Caco-2 (cell line): ENCODE measurements around the gene C1orf174. TPM values are rescaled to one million over a fixed set of nuclear protein-coding genes. Genes with fewer than 3 reads are reported as not detected.

Experiments used
- BruUV-seq: library from RNA; stranded (reverse); fragments of 400-500 nt; replicated peaks from 2 replicates; lab custom pipeline; 2021; lab: Mats Ljungman, UMichigan
- CTCF ChIA-PET: fragments of 300-600 bp; sonication (Branson Sonifier 250); formaldehyde crosslinking; loops from one replicate; lab custom pipeline; 2022; ENCODE audit warnings: antibody characterized with exemption; lab: Charles Lee
- POLR2A ChIA-PET: fragments of 300-600 bp; sonication (Branson Sonifier 250); formaldehyde crosslinking; loops from one replicate; lab custom pipeline; 2022; ENCODE audit warnings: antibody characterized with exemption; lab: Charles Lee
- DNase-seq, 2 experiments: peaks; one replicate each; pipeline versions ENCODE4 v3.0.0 to v3.0.0-alpha.2; 2020 to 2022
- H3K27me3 ChIP-seq: replicated peaks from 2 replicates; pipeline ENCODE4 v1.6.0; 2011; ENCODE audit warnings: low read length; ENCODE audit not compliant: control insufficient read depth, insufficient read depth
- H3K36me3 ChIP-seq: 2 replicates; pipeline ENCODE4 v1.5.1; 2011; ENCODE audit warnings: low read length; ENCODE audit not compliant: control insufficient read depth, insufficient read depth
- H3K4me1 ChIP-seq: fragments of 250-450 bp; sonication (Bioruptor Pico); 2 replicates; pipeline ENCODE4 v1.5.1; 2020; ENCODE audit warnings: mild to moderate bottlenecking
- H3K4me3 ChIP-seq: 2 replicates; pipeline ENCODE4 v1.5.1; 2011; ENCODE audit warnings: low read depth, mild to moderate bottlenecking, control low read depth, low read length
- H3K9me3 ChIP-seq: fragments of 250-450 bp; sonication (Bioruptor Pico); 2 replicates; pipeline ENCODE4 v1.5.1; 2020; ENCODE audit warnings: mild to moderate bottlenecking, moderate library complexity
- H3K27ac Mint-ChIP-seq: one replicate; pipeline ENCODE4 v1.8.0; 2022; ENCODE audit warnings: mixed read lengths; ENCODE audit not compliant: unreplicated experiment
- H3K27me3 Mint-ChIP-seq: one replicate; pipeline ENCODE4 v1.8.0; 2022; ENCODE audit warnings: mixed read lengths; ENCODE audit not compliant: insufficient read depth, unreplicated experiment
- H3K36me3 Mint-ChIP-seq: one replicate; pipeline ENCODE4 v1.8.0; 2022; ENCODE audit warnings: mild to moderate bottlenecking, mixed read lengths; ENCODE audit not compliant: insufficient read depth, unreplicated experiment
- H3K4me1 Mint-ChIP-seq: one replicate; pipeline ENCODE4 v1.8.0; 2022; ENCODE audit warnings: low read depth, mixed read lengths; ENCODE audit not compliant: unreplicated experiment
- H3K4me3 Mint-ChIP-seq: one replicate; pipeline ENCODE4 v1.8.0; 2022; ENCODE audit warnings: mild to moderate bottlenecking, moderate library complexity, mixed read lengths; ENCODE audit not compliant: unreplicated experiment
- H3K9me3 Mint-ChIP-seq: one replicate; pipeline ENCODE4 v1.8.0; 2022; ENCODE audit warnings: mixed read lengths; ENCODE audit not compliant: unreplicated experiment
- intact Hi-C: fragments of 100-400 bp; cut with micrococcal nuclease; formaldehyde crosslinking; loops from one replicate; pipeline ENCODE4 v1.10.0; 2022; ENCODE audit not compliant: unreplicated experiment
- total RNA-seq: library from RNA; stranded (reverse); gene quantifications from 2 replicates; pipeline ENCODE4 v1.2.3, GENCODE V29; 2022
- TF ChIP-seq, protein P1 (sequence below), 2 experiments: fragments of 200-600 bp in 1 of 2; IDR thresholded peaks; 1 replicate in 1 of 2; 2 replicates in 1 of 2; pipeline versions ENCODE4 v1.5.1 to v1.8.0; 2011 to 2022; ENCODE audit warnings: antibody characterized with exemption in 1 of 2, control low read depth in 1 of 2, inconsistent platforms in 1 of 2, low read depth in 1 of 2, low read length in 1 of 2, mild to moderate bottlenecking in 1 of 2, moderate library complexity in 1 of 2; ENCODE audit not compliant: insufficient read depth in 1 of 2, severe bottlenecking in 1 of 2, unreplicated experiment in 1 of 2

C1orf174 gene
- total RNA-seq, 1 experiment from 2014 or later: 19.2 TPM

DNA sequence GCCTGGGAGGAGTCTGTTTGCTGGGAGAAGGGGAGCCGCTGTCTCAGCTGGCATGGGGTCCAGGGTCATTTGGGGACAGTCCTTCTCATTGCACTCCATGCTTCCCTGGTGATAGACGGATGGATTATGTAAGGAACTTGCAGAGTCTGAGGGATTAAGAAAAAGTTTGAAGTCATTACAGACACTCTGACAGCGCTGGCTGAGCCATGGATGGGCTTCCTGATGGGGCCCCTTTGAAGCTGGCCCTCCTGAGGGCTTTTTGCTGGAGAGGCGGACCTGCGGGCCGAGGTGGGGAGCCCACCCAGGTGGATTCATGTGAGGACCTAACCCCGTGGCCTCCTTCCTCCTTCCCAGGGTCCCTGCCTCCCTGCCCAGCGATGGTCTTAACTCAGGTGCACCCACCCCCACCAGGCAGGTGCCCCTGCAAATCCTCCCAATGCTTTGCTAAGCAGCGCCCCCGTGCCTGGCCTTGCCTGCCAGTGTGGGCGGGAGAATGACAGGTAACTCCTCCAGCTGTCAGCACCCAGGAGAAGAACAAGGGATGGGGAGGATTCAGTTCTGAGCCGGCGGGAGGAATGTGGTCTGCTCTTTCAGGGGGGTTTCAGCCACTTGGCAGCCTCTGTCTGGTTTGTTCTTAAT lies 24.2 kb upstream of the C1orf174 start:
- ChIA-PET POLR2A (no interaction called here), CTCF (no interaction called here)
- Mint-ChIP-seq H3K27ac (no peak overlapping the region), H3K4me3 (no peak overlapping the region), H3K9me3 (peaks cover 23% of the 10 kb centered on the region), H3K36me3 (no peaks in the 10 kb centered on the region), H3K27me3 (peaks cover 3% of the 10 kb centered on the region), H3K4me1 (no peaks in the 10 kb centered on the region)
- Histone ChIP-seq H3K4me1 (no peaks in the 10 kb centered on the region), H3K9me3 (peaks cover 5% of the 10 kb centered on the region), H3K27me3 (no peaks in the 10 kb centered on the region), H3K36me3 (no peaks in the 10 kb centered on the region), H3K4me3 (no peak overlapping the region)
- no peak for DNase-seq
- intact Hi-C loops: no loop called here
- TF ChIP-seq, protein P1, sequence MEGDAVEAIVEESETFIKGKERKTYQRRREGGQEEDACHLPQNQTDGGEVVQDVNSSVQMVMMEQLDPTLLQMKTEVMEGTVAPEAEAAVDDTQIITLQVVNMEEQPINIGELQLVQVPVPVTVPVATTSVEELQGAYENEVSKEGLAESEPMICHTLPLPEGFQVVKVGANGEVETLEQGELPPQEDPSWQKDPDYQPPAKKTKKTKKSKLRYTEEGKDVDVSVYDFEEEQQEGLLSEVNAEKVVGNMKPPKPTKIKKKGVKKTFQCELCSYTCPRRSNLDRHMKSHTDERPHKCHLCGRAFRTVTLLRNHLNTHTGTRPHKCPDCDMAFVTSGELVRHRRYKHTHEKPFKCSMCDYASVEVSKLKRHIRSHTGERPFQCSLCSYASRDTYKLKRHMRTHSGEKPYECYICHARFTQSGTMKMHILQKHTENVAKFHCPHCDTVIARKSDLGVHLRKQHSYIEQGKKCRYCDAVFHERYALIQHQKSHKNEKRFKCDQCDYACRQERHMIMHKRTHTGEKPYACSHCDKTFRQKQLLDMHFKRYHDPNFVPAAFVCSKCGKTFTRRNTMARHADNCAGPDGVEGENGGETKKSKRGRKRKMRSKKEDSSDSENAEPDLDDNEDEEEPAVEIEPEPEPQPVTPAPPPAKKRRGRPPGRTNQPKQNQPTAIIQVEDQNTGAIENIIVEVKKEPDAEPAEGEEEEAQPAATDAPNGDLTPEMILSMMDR (IDR thresholded peaks at IDR 0.05; ENCODE audit: insufficient read depth in 1 of 2, low read depth in 1 of 2, low read length in 1 of 2, severe bottlenecking in 1 of 2, unreplicated experiment in 1 of 2): no peak
- BruUV-seq: no TSS peak

DNA sequence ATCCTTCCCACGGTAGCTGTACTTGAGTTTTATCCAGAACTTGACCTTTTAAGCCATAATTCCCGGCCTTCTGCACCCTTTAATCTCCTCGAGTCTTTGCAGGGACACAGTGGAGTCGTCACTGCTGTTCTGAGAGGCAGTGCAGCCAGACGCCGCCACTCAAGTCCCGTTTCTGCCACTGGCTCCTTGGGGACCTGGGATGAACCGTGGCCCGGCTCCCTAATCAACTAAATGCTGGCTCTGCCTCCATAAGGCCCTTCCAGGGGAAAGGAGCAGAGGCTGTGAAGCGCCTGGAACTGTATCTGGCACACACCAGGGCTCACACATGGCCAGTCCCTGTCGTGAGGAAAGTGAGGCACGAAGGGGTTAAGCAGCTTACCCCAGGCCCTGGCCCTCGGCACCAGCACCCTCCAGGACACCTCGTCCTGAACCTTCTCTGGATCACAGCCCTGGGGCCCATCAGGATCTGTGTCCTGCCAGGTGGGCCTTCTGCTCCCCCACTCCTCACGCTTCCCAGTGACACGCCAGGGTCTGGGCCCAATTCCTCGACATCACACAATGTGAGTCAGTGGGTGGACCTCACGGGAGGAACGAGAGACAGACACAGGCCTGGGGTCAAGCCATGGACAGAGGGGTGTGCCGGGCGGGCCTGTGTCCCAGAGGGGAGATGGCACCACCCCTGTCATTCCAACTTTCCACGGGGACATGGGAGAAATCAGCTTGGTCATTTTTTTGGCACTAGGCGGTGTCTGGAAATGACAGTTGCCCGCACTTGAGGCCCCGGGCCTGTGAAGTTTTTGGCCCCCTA lies 23.5 kb upstream of the C1orf174 start:
- CTCF ChIA-PET: no interaction called here
- TF ChIP-seq, protein P1 (IDR thresholded peaks at IDR 0.05; ENCODE audit: insufficient read depth in 1 of 2, low read depth in 1 of 2, low read length in 1 of 2, severe bottlenecking in 1 of 2, unreplicated experiment in 1 of 2): no peak
- peaks cover 3% of the 10 kb centered on the region for H3K27me3 Mint-ChIP-seq

DNA sequence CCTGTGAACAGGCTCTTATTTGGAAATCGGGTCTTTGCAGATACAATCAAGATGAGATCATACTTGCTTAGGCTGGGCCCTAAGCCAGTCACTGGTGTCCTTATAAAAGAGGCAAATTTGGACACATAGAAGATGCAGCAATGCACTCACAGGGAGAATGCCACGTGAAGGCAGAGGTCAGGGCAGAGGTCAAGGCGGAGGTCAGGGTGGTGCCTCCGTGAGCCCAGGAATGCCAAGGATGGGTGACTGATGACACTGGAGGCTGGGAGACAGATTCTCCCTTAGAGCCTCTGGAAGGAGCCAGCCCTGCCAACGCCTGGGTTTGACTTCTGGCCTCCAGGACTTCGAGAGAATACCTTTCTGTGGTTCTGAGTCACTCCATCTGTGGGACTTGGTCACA lies 22.8 kb upstream of the C1orf174 start:
- H3K27me3 ChIP-seq: no peaks in the 10 kb centered on the region
- no peaks in the 10 kb centered on the region for H3K4me1 ChIP-seq
- ChIA-PET POLR2A (no interaction called here), CTCF (no interaction called here)
- Mint-ChIP-seq H3K4me3 (no peak overlapping the region), H3K27me3 (peaks cover 3% of the 10 kb centered on the region), H3K27ac (no peak overlapping the region), H3K9me3 (peaks cover 16% of the 10 kb centered on the region), H3K4me1 (no peaks in the 10 kb centered on the region), H3K36me3 (no peaks in the 10 kb centered on the region)
- DNase-seq: peak in 1 of 2 experiments; percentile 4
- TF ChIP-seq, protein P1 (IDR thresholded peaks at IDR 0.05; ENCODE audit: insufficient read depth in 1 of 2, low read depth in 1 of 2, low read length in 1 of 2, severe bottlenecking in 1 of 2, unreplicated experiment in 1 of 2): no peak
- peaks cover 5% of the 10 kb centered on the region for H3K9me3 ChIP-seq
- H3K4me3 ChIP-seq: no peak overlapping the region
- no peaks in the 10 kb centered on the region for H3K36me3 ChIP-seq
- BruUV-seq: no TSS peak
- intact Hi-C loops: no loop called here

More for the DNA sequence above, 23.5 kb upstream of the C1orf174 start:
- peaks cover 5% of the 10 kb centered on the region for H3K9me3 ChIP-seq
- Mint-ChIP-seq H3K27ac (no peak overlapping the region), H3K4me1 (no peaks in the 10 kb centered on the region), H3K36me3 (no peaks in the 10 kb centered on the region), H3K9me3 (peaks cover 16% of the 10 kb centered on the region), H3K4me3 (no peak overlapping the region)
- H3K4me3 ChIP-seq: no peak overlapping the region
- H3K36me3 ChIP-seq: no peaks in the 10 kb centered on the region
- no TSS peak for BruUV-seq
- POLR2A ChIA-PET: no interaction called here
- intact Hi-C loops: no loop called here
- H3K4me1 ChIP-seq: no peaks in the 10 kb centered on the region
- no peaks in the 10 kb centered on the region for H3K27me3 ChIP-seq
- no peak for DNase-seq
